Lower leg skin (tissue), 3 donors: ENCODE results near the gene CRMP1.

Experiments used
- POLR2A ChIP-seq, 2 donors: fragments of 450-650 bp; IDR thresholded peaks; one replicate each; pipeline ENCODE4 v1.6.1; 2016 to 2017; ENCODE audit warnings: antibody characterized with exemption in 2 of 2, mild to moderate bottlenecking in 1 of 2, moderate library complexity in 1 of 2
- TF ChIP-seq, protein P1 (sequence below), 3 donors: fragments of 450-650 bp; IDR thresholded peaks; one replicate each; pipeline ENCODE4 v1.5.1; 2016; ENCODE audit warnings: antibody characterized with exemption in 3 of 3, mild to moderate bottlenecking in 3 of 3, moderate library complexity in 2 of 3

DNA sequence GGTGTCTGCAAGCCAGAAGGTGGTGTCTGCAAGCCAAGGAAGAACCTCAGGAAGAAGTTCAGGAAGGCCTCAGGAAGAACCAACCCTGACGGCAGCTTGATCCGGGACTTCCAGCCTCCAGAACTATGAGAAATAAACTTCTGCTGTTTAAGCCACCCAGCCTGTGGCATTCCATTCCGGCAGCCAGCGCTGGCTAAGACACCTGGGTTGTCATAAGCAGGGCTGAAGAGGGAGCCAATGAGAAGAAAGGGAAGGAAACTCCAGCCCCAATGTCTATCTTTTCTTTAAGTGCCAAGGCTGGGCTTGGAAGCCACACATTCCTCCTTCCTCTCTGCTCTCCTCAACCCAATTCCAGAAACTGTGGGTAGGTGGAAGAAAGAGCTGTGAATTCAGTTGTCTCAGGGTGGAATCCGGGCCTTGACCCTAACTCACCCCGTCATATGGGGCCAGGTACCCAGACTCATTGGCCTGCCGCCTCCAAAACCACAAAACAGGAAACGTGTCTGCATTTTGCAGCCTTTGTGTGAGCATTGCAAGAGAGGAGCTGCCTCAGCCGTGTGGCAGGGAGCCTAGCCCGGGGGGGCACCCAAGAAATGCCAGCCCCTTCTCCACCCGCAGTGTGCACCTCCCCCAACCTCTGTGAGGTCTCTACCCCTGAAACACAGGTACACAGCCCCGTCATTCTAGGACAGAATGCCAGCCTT is 26.8 kb downstream of the CRMP1 start:
- TF ChIP-seq, protein P1, sequence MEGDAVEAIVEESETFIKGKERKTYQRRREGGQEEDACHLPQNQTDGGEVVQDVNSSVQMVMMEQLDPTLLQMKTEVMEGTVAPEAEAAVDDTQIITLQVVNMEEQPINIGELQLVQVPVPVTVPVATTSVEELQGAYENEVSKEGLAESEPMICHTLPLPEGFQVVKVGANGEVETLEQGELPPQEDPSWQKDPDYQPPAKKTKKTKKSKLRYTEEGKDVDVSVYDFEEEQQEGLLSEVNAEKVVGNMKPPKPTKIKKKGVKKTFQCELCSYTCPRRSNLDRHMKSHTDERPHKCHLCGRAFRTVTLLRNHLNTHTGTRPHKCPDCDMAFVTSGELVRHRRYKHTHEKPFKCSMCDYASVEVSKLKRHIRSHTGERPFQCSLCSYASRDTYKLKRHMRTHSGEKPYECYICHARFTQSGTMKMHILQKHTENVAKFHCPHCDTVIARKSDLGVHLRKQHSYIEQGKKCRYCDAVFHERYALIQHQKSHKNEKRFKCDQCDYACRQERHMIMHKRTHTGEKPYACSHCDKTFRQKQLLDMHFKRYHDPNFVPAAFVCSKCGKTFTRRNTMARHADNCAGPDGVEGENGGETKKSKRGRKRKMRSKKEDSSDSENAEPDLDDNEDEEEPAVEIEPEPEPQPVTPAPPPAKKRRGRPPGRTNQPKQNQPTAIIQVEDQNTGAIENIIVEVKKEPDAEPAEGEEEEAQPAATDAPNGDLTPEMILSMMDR (IDR thresholded peaks at IDR 0.05) = no peak
- no peak for TF ChIP-seq POLR2A (IDR thresholded peaks at IDR 0.05)
